HepG2 (cell line): ENCODE data around the gene SAA4. TPM values are rescaled to one million over a fixed set of nuclear protein-coding genes. Genes with fewer than 3 reads are reported as not detected.

Source experiments
- ARID5B ChIP-seq: IDR thresholded peaks from 2 replicates; pipeline ENCODE4 v1.4.0; 2020; ENCODE audit warnings: mild to moderate bottlenecking, missing genetic modification reagents
- ELF3 ChIP-seq: IDR thresholded peaks from 2 replicates; pipeline ENCODE4 v1.6.1; 2016; ENCODE audit warnings: missing genetic modification reagents, missing compliant biosample characterization
- EP300 ChIP-seq, 3 experiments: sonication (generic) in 1 of 3; formaldehyde crosslinking in 1 of 3; IDR thresholded peaks; 2 replicates each; pipeline versions ENCODE4 v1.5.1 to v1.6.1; 2011 to 2020; ENCODE audit warnings: low read depth in 2 of 3, low read length in 2 of 3, borderline replicate concordance in 1 of 3, improper control_type of control experiment in 1 of 3, mild to moderate bottlenecking in 1 of 3, missing genetic modification reagents in 1 of 3, moderate library complexity in 1 of 3
- GATAD2A ChIP-seq: IDR thresholded peaks from 2 replicates; pipeline ENCODE4 v1.6.1; 2016
- HNF4A ChIP-seq: sonication (generic); formaldehyde crosslinking; IDR thresholded peaks from 2 replicates; pipeline ENCODE4 v1.4.0; 2020; ENCODE audit warnings: missing genetic modification reagents
- HNF4G ChIP-seq, 2 experiments: sonication (generic) in 1 of 2; formaldehyde crosslinking in 1 of 2; IDR thresholded peaks; 2 replicates each; pipeline versions ENCODE4 v1.4.0 to v1.6.1; 2011 to 2020; ENCODE audit warnings: borderline replicate concordance in 2 of 2, low read depth in 2 of 2, mild to moderate bottlenecking in 2 of 2, low read length in 1 of 2, missing genetic modification reagents in 1 of 2, moderate library complexity in 1 of 2
- ISX ChIP-seq: sonication (generic); formaldehyde crosslinking; conservative IDR thresholded peaks from 2 replicates; pipeline ENCODE4 v1.5.0; 2020; ENCODE audit warnings: missing genetic modification reagents
- MXI1 ChIP-seq: IDR thresholded peaks from 3 replicates; pipeline ENCODE4 v1.6.1; 2012; ENCODE audit warnings: low read depth, low read length, inconsistent platforms, borderline replicate concordance
- POGZ ChIP-seq: sonication (generic); formaldehyde crosslinking; IDR thresholded peaks from 2 replicates; pipeline ENCODE4 v1.4.0; 2020; ENCODE audit warnings: mild to moderate bottlenecking, missing genetic modification reagents
- REL ChIP-seq: sonication (generic); formaldehyde crosslinking; conservative IDR thresholded peaks from 2 replicates; pipeline ENCODE4 v1.8.0; 2022; ENCODE audit warnings: mild to moderate bottlenecking, missing genetic modification reagents, moderate library complexity
- STAG1 ChIP-seq: sonication (generic); formaldehyde crosslinking; IDR thresholded peaks from 2 replicates; pipeline ENCODE4 v1.4.0; 2020; ENCODE audit warnings: missing genetic modification reagents
- U2AF1 ChIP-seq: fragments of 200-400 bp; formaldehyde crosslinking; optimal IDR thresholded peaks from 2 replicates; pipeline ENCODE3; 2017; ENCODE audit warnings: mild to moderate bottlenecking, low read depth, low read length
- U2AF2 ChIP-seq: fragments of 200-400 bp; formaldehyde crosslinking; IDR thresholded peaks from 2 replicates; pipeline ENCODE4 v1.6.1; 2017; ENCODE audit warnings: low read depth, mild to moderate bottlenecking, low read length
- ZBTB7B ChIP-seq: sonication (generic); formaldehyde crosslinking; IDR thresholded peaks from 2 replicates; pipeline ENCODE4 v1.4.0; 2020; ENCODE audit warnings: missing genetic modification reagents
- ZFY ChIP-seq: sonication (generic); formaldehyde crosslinking; IDR thresholded peaks from 2 replicates; pipeline ENCODE4 v1.4.0; 2020; ENCODE audit warnings: missing genetic modification reagents
- ZFYVE20 ChIP-seq: sonication (generic); formaldehyde crosslinking; IDR thresholded peaks from 2 replicates; pipeline ENCODE4 v1.8.0; 2023; ENCODE audit warnings: low read depth, mild to moderate bottlenecking, moderate library complexity, missing genetic modification reagents, borderline replicate concordance
- ZKSCAN5 ChIP-seq: sonication (generic); formaldehyde crosslinking; IDR thresholded peaks from 2 replicates; pipeline ENCODE4 v1.5.1; 2020; ENCODE audit warnings: mild to moderate bottlenecking, missing genetic modification reagents
- ZNF280D ChIP-seq: sonication (generic); formaldehyde crosslinking; IDR thresholded peaks from 2 replicates; pipeline ENCODE4 v1.5.1; 2020; ENCODE audit warnings: mild to moderate bottlenecking, missing genetic modification reagents
- ZNF350 ChIP-seq: sonication (generic); formaldehyde crosslinking; IDR thresholded peaks from 2 replicates; pipeline ENCODE4 v1.4.0; 2020; ENCODE audit warnings: mild to moderate bottlenecking, low read depth, missing genetic modification reagents, borderline replicate concordance
- ZNF367 ChIP-seq: sonication (generic); formaldehyde crosslinking; IDR thresholded peaks from 2 replicates; pipeline ENCODE4 v1.4.0; 2020; ENCODE audit warnings: missing genetic modification reagents, borderline replicate concordance
- ZNF446 ChIP-seq: sonication (generic); formaldehyde crosslinking; IDR thresholded peaks from 2 replicates; pipeline ENCODE4 v1.5.0; 2020; ENCODE audit warnings: mild to moderate bottlenecking, missing genetic modification reagents
- ZNF543 ChIP-seq: sonication (generic); formaldehyde crosslinking; IDR thresholded peaks from 2 replicates; pipeline ENCODE4 v1.4.0; 2020; ENCODE audit warnings: mild to moderate bottlenecking, missing genetic modification reagents
- ZNF670 ChIP-seq: sonication (generic); formaldehyde crosslinking; IDR thresholded peaks from 2 replicates; pipeline ENCODE4 v1.8.0; 2022; ENCODE audit warnings: mild to moderate bottlenecking, missing genetic modification reagents, borderline replicate concordance
- ZSCAN21 ChIP-seq: sonication (generic); formaldehyde crosslinking; IDR thresholded peaks from 2 replicates; pipeline ENCODE4 v1.8.0; 2022; ENCODE audit warnings: mild to moderate bottlenecking, missing genetic modification reagents, moderate library complexity, borderline replicate concordance
- ZSCAN22 ChIP-seq: sonication (generic); formaldehyde crosslinking; IDR thresholded peaks from 2 replicates; pipeline ENCODE4 v1.4.0; 2020; ENCODE audit warnings: mild to moderate bottlenecking, missing genetic modification reagents
- polyA plus RNA-seq, 8 experiments: library from polyadenylated mRNA; depleted of rRNA in 3 of 8; stranded (reverse) in 7 of 8; unstranded in 1 of 8; fragments of >200 nt; fragmentation: Illumina TruSeq in 4 of 8; extraction: Trizol in 4 of 8; gene quantifications; 2 replicates each; pipeline versions ENCODE4 v1.2.1 to v1.2.3, GENCODE V29; 2011 to 2016; ENCODE audit warnings: low read depth in 4 of 8, missing spikeins in 1 of 8, mixed read lengths in 1 of 8; ENCODE audit not compliant: insufficient read depth in 1 of 8
- total RNA-seq, 5 experiments: library from RNA; depleted of rRNA; stranded (reverse); fragments of >200 nt; fragmentation: Illumina TruSeq; extraction: Trizol; gene quantifications; 2 replicates each; pipeline ENCODE4 v1.2.3, GENCODE V29; 2016; ENCODE audit warnings: low read depth in 1 of 5

The SAA4 gene
- total and polyA plus RNA-seq, 2 of the 13 experiments (the other 11 are each of a cell fraction or from before 2014, with no cell fraction given) = 53.4 to 253 TPM

- no peak for TF ChIP-seq REL (CRISPR knock-in tag)
- TF ChIP-seq ZKSCAN5 = no peak
- 0 out of 4 replicates have a peak, but pooled peaks of 1 of the 2 experiments have one; percentile 29 for TF ChIP-seq EP300 (IDR thresholded peaks at IDR 0.05; ENCODE audit: low read depth in 2 of 2, low read length in 2 of 2)
- no peak for TF ChIP-seq EP300 (CRISPR knock-in tag; IDR thresholded peaks at IDR 0.05; ENCODE audit: borderline replicate concordance)
- TF ChIP-seq STAG1 = no peak
- peak; percentile 36; the same call in 1 of the 2 replicates for TF ChIP-seq GATAD2A (CRISPR knock-in tag)
- no peak for TF ChIP-seq ISX (CRISPR knock-in tag)
- TF ChIP-seq ZNF280D (CRISPR knock-in tag) = no peak
- TF ChIP-seq ARID5B (CRISPR knock-in tag) = peak; percentile 27; the same call in 1 of the 2 replicates
- TF ChIP-seq U2AF2 = no peak
- no peak for TF ChIP-seq MXI1
- TF ChIP-seq ELF3 (CRISPR knock-in tag) = no peak
- no peak for TF ChIP-seq ZFYVE20 (CRISPR knock-in tag)
- no peak for TF ChIP-seq ZNF367
- TF ChIP-seq ZNF350 (CRISPR knock-in tag) = no peak
- 0 out of 2 replicates have a peak, but pooled peaks have one; percentile 28 for TF ChIP-seq ZSCAN21
- TF ChIP-seq ZNF446 (CRISPR knock-in tag) = no peak
- TF ChIP-seq ZSCAN22 = no peak
- peak; percentile 45; the same call in 1 of the 2 replicates for TF ChIP-seq HNF4A (CRISPR knock-in tag)
- TF ChIP-seq HNF4G (IDR thresholded peaks at IDR 0.05; ENCODE audit: borderline replicate concordance, low read depth, low read length) = 0 out of 2 replicates have a peak, but pooled peaks have one; percentile 37
- no peak for TF ChIP-seq HNF4G (CRISPR knock-in tag; IDR thresholded peaks at IDR 0.05; ENCODE audit: borderline replicate concordance, low read depth)
- TF ChIP-seq ZBTB7B = no peak
- peak; percentile 53 for TF ChIP-seq ZFY
- peak; percentile 37; the same call in 1 of the 2 replicates for TF ChIP-seq ZNF670 (CRISPR knock-in tag)
- no peak for TF ChIP-seq POGZ (CRISPR knock-in tag)
- no peak for TF ChIP-seq ZNF543 (CRISPR knock-in tag)
- TF ChIP-seq U2AF1 = no peak
Measured at GRCh38 chr11:18230859-18231258, 5.7 kb downstream of the SAA4 start (continued).
